Measurements from ENCODE around the gene ACSM5. TPM values are rescaled to one million over a fixed set of nuclear protein-coding genes. Genes with fewer than 3 reads are reported as not detected.

Gene ACSM5
- polyA plus RNA-seq, 1 donor (not counting 4 experiments of a cell fraction or from before 2014, with no cell fraction given): not detected

GRCh38 chr16:20391045-20391444 is 18.3 kb upstream of the ACSM5 start:
- dilution Hi-C loops (cut with MboI; ENCODE audit: extremely low pct_ligation_motif_present, low sequenced_read_pairs): no loop called here
- FAIRE-seq: no peak

DNA sequence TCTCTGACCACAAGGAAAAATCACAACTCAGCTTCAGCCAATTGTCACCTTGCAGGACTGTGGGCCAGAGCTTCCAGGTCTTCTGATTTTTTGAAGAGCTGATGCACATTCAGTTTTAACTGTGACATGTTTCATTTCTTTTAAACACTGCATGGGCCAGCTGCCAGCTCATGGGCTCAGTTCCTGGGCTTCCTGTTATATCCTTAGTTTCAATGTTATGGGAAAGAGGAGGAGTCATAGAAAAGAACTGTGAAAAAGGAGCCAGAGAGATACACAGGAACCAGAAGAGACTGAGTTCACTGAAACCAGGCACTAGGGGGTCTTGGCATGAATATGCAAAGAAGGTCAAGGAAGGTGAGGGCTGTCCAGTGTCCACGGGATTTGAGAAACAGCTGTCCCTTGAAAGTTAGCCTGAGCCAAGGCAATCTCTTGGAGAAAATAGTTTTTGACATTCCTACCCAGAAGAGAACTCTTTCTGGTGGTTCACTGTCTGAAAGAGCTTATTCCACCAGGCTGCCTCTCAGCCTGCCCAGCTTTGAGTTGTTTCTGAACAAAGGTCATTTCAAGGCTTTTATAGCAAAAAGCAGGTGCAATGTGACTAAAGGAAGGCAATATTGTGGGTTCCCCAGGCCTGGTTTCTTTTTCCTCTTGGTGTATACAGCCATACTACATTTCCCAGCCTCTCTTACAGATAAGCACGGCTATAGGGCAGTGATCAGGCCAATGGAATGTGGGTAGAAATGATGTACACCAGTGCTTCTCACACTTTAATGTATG is 15.3 kb upstream of the ACSM5 start:
- H3K4me2 ChIP-seq (ENCODE audit: control insufficient read depth, extremely low read depth, insufficient read depth, low read depth, low read length): no peak overlapping the region
- no peaks in the 10 kb centered on the region for H3K79me2 ChIP-seq (ENCODE audit: control insufficient read depth, insufficient read depth, low read length)
- no peaks in the 10 kb centered on the region for H3K36me3 ChIP-seq (ENCODE audit: control insufficient read depth in 2 of 2, extremely low read depth in 1 of 2, insufficient read depth in 2 of 2, low read length in 2 of 2)
- no peak overlapping the region for H2AFZ ChIP-seq (ENCODE audit: control insufficient read depth, low read length)
- no peaks in the 10 kb centered on the region for H3K9me3 ChIP-seq (ENCODE audit: control insufficient read depth, low read depth, low read length)
- H3K9ac ChIP-seq (ENCODE audit: control insufficient read depth, extremely low read depth, insufficient read depth, low read length): no peak overlapping the region
- H4K20me1 ChIP-seq (ENCODE audit: control insufficient read depth, extremely low read depth, insufficient read depth, low read length): no peaks in the 10 kb centered on the region
- DNase-seq (ENCODE audit: low read depth, low spot score) (no peak), FAIRE-seq (no peak)
- no peaks in the 10 kb centered on the region for H3K27me3 ChIP-seq (ENCODE audit: control insufficient read depth, extremely low read depth, insufficient read depth, low read length)
- H3K27ac ChIP-seq (ENCODE audit: control insufficient read depth, insufficient read depth, low read length): no peak overlapping the region
- no peaks in the 10 kb centered on the region for H3K9me1 ChIP-seq (ENCODE audit: control insufficient read depth, extremely low read depth, insufficient read depth, low read length)
- no peak overlapping the region for H3K4me3 ChIP-seq (ENCODE audit: control insufficient read depth in 2 of 3, extremely low read depth in 1 of 3, insufficient read depth in 2 of 3, low read depth in 1 of 3, low read length in 3 of 3)
- TF ChIP-seq, protein P1, sequence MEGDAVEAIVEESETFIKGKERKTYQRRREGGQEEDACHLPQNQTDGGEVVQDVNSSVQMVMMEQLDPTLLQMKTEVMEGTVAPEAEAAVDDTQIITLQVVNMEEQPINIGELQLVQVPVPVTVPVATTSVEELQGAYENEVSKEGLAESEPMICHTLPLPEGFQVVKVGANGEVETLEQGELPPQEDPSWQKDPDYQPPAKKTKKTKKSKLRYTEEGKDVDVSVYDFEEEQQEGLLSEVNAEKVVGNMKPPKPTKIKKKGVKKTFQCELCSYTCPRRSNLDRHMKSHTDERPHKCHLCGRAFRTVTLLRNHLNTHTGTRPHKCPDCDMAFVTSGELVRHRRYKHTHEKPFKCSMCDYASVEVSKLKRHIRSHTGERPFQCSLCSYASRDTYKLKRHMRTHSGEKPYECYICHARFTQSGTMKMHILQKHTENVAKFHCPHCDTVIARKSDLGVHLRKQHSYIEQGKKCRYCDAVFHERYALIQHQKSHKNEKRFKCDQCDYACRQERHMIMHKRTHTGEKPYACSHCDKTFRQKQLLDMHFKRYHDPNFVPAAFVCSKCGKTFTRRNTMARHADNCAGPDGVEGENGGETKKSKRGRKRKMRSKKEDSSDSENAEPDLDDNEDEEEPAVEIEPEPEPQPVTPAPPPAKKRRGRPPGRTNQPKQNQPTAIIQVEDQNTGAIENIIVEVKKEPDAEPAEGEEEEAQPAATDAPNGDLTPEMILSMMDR (optimal IDR thresholded peaks at IDR 0.05 in 1 of 3, IDR thresholded peaks at IDR 0.05 in 1 of 3, conservative IDR thresholded peaks at IDR 0.05 in 1 of 3; ENCODE audit: extremely low read depth in 1 of 3, insufficient read depth in 2 of 3, low read length in 3 of 3): no peak
- no peak for TF ChIP-seq EZH2 (IDR thresholded peaks at IDR 0.05; ENCODE audit: low read length)
- no peaks in the 10 kb centered on the region for H3K4me1 ChIP-seq (ENCODE audit: control insufficient read depth, extremely low read depth, insufficient read depth, low read length)
- dilution Hi-C loops (cut with MboI; ENCODE audit: extremely low pct_ligation_motif_present, low sequenced_read_pairs): no loop called here

More at GRCh38 chr16:20391045-20391444, 18.3 kb upstream of the ACSM5 start:
- TF ChIP-seq, protein P1 (optimal IDR thresholded peaks at IDR 0.05 in 1 of 3, IDR thresholded peaks at IDR 0.05 in 1 of 3, conservative IDR thresholded peaks at IDR 0.05 in 1 of 3; ENCODE audit: extremely low read depth in 1 of 3, insufficient read depth in 2 of 3, low read length in 3 of 3): no peak
- no peaks in the 10 kb centered on the region for H3K9me3 ChIP-seq (ENCODE audit: control insufficient read depth, low read depth, low read length)
- no peak for DNase-seq (ENCODE audit: low read depth, low spot score)
- no peak overlapping the region for H3K4me2 ChIP-seq (ENCODE audit: control insufficient read depth, extremely low read depth, insufficient read depth, low read depth, low read length)
- H3K9ac ChIP-seq (ENCODE audit: control insufficient read depth, extremely low read depth, insufficient read depth, low read length): no peak overlapping the region
- no peaks in the 10 kb centered on the region for H3K79me2 ChIP-seq (ENCODE audit: control insufficient read depth, insufficient read depth, low read length)
- no peaks in the 10 kb centered on the region for H3K9me1 ChIP-seq (ENCODE audit: control insufficient read depth, extremely low read depth, insufficient read depth, low read length)
- no peaks in the 10 kb centered on the region for H3K27me3 ChIP-seq (ENCODE audit: control insufficient read depth, extremely low read depth, insufficient read depth, low read length)
- no peak overlapping the region for H3K4me3 ChIP-seq (ENCODE audit: control insufficient read depth in 2 of 3, extremely low read depth in 1 of 3, insufficient read depth in 2 of 3, low read depth in 1 of 3, low read length in 3 of 3)
- no peaks in the 10 kb centered on the region for H3K36me3 ChIP-seq (ENCODE audit: control insufficient read depth in 2 of 2, extremely low read depth in 1 of 2, insufficient read depth in 2 of 2, low read length in 2 of 2)
- no peaks in the 10 kb centered on the region for H3K4me1 ChIP-seq (ENCODE audit: control insufficient read depth, extremely low read depth, insufficient read depth, low read length)
- H3K27ac ChIP-seq (ENCODE audit: control insufficient read depth, insufficient read depth, low read length): no peak overlapping the region
- H4K20me1 ChIP-seq (ENCODE audit: control insufficient read depth, extremely low read depth, insufficient read depth, low read length): no peaks in the 10 kb centered on the region
- no peak overlapping the region for H2AFZ ChIP-seq (ENCODE audit: control insufficient read depth, low read length)

Data from keratinocyte (primary cell).